Thoracic aorta (tissue), 2 donors: ENCODE results near the gene LPCAT3. TPM values are rescaled to one million over a fixed set of nuclear protein-coding genes. Genes with fewer than 3 reads are reported as not detected.

Experiments used
- ATAC-seq: fragments of 150-250 bp; one replicate; pipeline ENCODE4 v1.8.0; 2017; ENCODE audit warnings: low read depth; ENCODE audit not compliant: insufficient number of reproducible peaks, low FRiP score
- DNase-seq: peaks from one replicate; pipeline ENCODE4 v3.0.0-alpha.2; 2020; ENCODE audit warnings: low spot score
- H3K27ac ChIP-seq, 2 donors: fragments of 200-600 bp; sonication (generic); 1 replicate in 1 of 2; 2 replicates in 1 of 2; pipeline ENCODE4 v1.5.1; 2016; ENCODE audit warnings: mild to moderate bottlenecking in 2 of 2, moderate library complexity in 2 of 2
- H3K27me3 ChIP-seq: fragments of 200-600 bp; sonication (generic); replicated peaks from 2 replicates; pipeline ENCODE4 v1.6.0; 2016; ENCODE audit warnings: mild to moderate bottlenecking; ENCODE audit not compliant: insufficient read depth
- H3K36me3 ChIP-seq: fragments of 200-600 bp; sonication (generic); one replicate; pipeline ENCODE4 v1.5.1; 2016
- H3K4me1 ChIP-seq, 2 donors: fragments of 200-600 bp; sonication (generic); 1 replicate in 1 of 2; 2 replicates in 1 of 2; pipeline versions ENCODE4 v1.5.1 to v1.6.0; 2016; ENCODE audit warnings: low read depth in 2 of 2, mild to moderate bottlenecking in 1 of 2; ENCODE audit not compliant: control insufficient read depth in 1 of 2
- H3K4me3 ChIP-seq: fragments of 200-600 bp; sonication (generic); 2 replicates; pipeline ENCODE4 v1.5.1; 2016; ENCODE audit warnings: mild to moderate bottlenecking
- H3K9me3 ChIP-seq: fragments of 200-600 bp; sonication (generic); 2 replicates; pipeline ENCODE4 v1.5.1; 2016
- CTCF ChIP-seq: fragments of 200-600 bp; sonication (generic); IDR thresholded peaks from one replicate; pipeline ENCODE4 v1.5.1; 2019; ENCODE audit warnings: antibody characterized with exemption
- total RNA-seq, 2 donors: library from RNA; depleted of rRNA; stranded (reverse); fragments of >200 nt; gene quantifications; one replicate each; pipeline versions ENCODE4 v1.1.0 to v1.2.3, GENCODE V29; 2016

The LPCAT3 gene
- total RNA-seq, 2 donors from 2014 or later = 40.5 to 51.9 TPM

GRCh38 chr12:6939191-6939540 is 79.1 kb downstream of the LPCAT3 start:
- no peaks in the 10 kb centered on the region for H3K27me3 ChIP-seq
- H3K9me3 ChIP-seq = no peaks in the 10 kb centered on the region
- H3K27ac ChIP-seq = no peak overlapping the region
- H3K4me1 ChIP-seq = peaks cover 15 to 35% of the 10 kb centered on the region in 2 donors
- no peak for ATAC-seq
- no peak for TF ChIP-seq CTCF
- no peak overlapping the region for H3K4me3 ChIP-seq
- no peak for DNase-seq
- H3K36me3 ChIP-seq = peaks cover 18% of the 10 kb centered on the region

DNA sequence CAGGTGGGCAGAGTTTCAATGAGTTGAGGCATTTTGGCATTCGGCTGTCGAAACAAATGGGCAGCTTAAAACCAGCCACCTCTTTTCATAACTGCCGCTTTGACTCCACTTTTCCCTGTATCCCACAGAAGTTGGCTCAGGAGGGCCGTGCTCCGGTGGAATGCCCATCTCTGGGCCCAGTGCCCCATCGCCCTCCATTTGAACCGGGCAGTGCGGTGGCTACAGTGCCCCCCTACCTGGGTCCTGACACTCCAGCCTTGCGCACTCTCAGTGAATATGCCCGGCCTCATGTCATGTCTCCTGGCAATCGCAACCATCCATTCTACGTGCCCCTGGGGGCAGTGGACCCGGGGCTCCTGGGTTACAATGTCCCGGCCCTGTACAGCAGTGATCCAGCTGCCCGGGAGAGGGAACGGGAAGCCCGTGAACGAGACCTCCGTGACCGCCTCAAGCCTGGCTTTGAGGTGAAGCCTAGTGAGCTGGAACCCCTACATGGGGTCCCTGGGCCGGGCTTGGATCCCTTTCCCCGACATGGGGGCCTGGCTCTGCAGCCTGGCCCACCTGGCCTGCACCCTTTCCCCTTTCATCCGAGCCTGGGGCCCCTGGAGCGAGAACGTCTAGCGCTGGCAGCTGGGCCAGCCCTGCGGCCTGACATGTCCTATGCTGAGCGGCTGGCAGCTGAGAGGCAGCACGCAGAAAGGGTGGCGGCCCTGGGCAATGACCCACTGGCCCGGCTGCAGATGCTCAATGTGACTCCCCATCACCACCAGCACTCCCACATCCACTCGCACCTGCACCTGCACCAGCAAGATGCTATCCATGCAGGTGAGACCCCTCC is 79.7 kb downstream of the LPCAT3 start:
- Histone ChIP-seq H3K36me3 (peaks cover 20% of the 10 kb centered on the region), H3K9me3 (no peaks in the 10 kb centered on the region)
- ATAC-seq = no peak

DNA sequence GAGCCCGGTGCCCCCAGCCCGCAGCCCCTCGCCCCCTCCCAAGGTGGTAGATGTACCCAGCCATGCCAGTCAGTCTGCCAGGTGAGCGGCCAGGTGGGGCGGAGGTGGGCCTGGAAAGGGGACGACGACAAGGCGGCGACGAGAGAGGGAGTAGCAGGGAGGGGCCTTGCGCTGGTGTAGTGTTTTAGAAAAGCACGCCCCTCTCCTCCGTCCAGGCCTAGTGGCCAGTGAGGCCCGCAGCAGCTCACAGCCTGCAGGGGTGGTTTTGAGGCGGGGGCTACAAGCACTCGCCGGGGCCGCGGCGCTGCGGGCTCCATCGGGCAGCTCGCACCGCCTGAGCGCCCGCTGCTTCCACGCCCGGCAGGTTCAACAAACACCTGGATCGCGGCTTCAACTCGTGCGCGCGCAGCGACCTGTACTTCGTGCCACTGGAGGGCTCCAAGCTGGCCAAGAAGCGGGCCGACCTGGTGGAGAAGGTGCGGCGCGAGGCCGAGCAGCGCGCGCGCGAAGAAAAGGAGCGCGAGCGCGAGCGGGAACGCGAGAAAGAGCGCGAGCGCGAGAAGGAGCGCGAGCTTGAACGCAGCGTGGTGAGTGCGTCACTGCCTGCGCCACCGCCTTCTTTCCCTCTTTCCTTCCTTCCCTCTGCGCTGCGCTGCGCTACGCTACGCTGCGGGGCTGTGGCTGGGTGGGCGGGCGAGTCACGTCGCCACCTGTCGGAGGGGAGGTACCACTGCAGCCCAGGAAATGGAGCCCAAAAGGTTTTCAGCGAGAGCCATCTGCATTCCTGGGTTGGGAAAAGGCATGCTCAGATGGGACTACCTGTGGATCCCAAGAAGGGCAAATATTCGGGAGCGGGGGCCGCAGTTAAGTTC is 80.6 kb downstream of the LPCAT3 start:
- Histone ChIP-seq H3K27me3 (no peaks in the 10 kb centered on the region), H3K4me1 (peaks cover 10 to 42% of the 10 kb centered on the region in 2 donors), H3K27ac (peak overlapping the region; percentile 76 to 80), H3K4me3 (peak overlapping the region; percentile 79), H3K36me3 (peaks cover 23% of the 10 kb centered on the region), H3K9me3 (no peaks in the 10 kb centered on the region)
- TF ChIP-seq CTCF = peak; percentile 94
- peak; percentile 82 for ATAC-seq
- DNase-seq = no peak

More for the DNA sequence above, 79.7 kb downstream of the LPCAT3 start:
- peak overlapping the region; percentile 13 to 76 for H3K27ac ChIP-seq
- H3K4me3 ChIP-seq = peak overlapping the region; percentile 79
- H3K4me1 ChIP-seq = peaks cover 15 to 41% of the 10 kb centered on the region in 2 donors
- H3K27me3 ChIP-seq = no peaks in the 10 kb centered on the region
- no peak for DNase-seq
- no peak for TF ChIP-seq CTCF

DNA sequence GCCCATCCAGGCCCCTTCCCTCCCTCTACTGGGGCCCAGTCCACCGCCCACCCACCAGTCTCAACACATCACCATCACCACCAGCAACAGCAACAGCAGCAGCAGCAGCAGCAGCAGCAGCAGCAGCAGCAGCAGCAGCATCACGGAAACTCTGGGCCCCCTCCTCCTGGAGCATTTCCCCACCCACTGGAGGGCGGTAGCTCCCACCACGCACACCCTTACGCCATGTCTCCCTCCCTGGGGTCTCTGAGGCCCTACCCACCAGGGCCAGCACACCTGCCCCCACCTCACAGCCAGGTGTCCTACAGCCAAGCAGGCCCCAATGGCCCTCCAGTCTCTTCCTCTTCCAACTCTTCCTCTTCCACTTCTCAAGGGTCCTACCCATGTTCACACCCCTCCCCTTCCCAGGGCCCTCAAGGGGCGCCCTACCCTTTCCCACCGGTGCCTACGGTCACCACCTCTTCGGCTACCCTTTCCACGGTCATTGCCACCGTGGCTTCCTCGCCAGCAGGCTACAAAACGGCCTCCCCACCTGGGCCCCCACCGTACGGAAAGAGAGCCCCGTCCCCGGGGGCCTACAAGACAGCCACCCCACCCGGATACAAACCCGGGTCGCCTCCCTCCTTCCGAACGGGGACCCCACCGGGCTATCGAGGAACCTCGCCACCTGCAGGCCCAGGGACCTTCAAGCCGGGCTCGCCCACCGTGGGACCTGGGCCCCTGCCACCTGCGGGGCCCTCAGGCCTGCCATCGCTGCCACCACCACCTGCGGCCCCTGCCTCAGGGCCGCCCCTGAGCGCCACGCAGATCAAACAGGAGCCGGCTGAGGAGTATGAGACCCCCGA is 81.4 kb downstream of the LPCAT3 start:
- peaks cover 13 to 50% of the 10 kb centered on the region in 2 donors for H3K4me1 ChIP-seq
- DNase-seq (no peak), ATAC-seq (no peak)
- no peaks in the 10 kb centered on the region for H3K9me3 ChIP-seq
- TF ChIP-seq CTCF = no peak
- H3K36me3 ChIP-seq = peaks cover 23% of the 10 kb centered on the region
- peak overlapping the region; percentile 76 to 80 for H3K27ac ChIP-seq
- H3K27me3 ChIP-seq = no peaks in the 10 kb centered on the region
- peak overlapping the region; percentile 79 for H3K4me3 ChIP-seq
